PC-9 (cell line): ENCODE data around the gene GULP1.

Experiments used
- EZH2 ChIP-seq: fragments of 200-600 bp; sonication (generic); IDR thresholded peaks from 2 replicates; pipeline ENCODE4 v1.8.0; 2017; ENCODE audit warnings: antibody characterized with exemption, low read depth
- TF ChIP-seq, protein P1 (sequence below): fragments of 200-600 bp; sonication (generic); conservative IDR thresholded peaks from 2 replicates; pipeline ENCODE4 v1.6.1; 2017; ENCODE audit warnings: mixed run types, antibody characterized with exemption, mild to moderate bottlenecking, moderate library complexity

DNA sequence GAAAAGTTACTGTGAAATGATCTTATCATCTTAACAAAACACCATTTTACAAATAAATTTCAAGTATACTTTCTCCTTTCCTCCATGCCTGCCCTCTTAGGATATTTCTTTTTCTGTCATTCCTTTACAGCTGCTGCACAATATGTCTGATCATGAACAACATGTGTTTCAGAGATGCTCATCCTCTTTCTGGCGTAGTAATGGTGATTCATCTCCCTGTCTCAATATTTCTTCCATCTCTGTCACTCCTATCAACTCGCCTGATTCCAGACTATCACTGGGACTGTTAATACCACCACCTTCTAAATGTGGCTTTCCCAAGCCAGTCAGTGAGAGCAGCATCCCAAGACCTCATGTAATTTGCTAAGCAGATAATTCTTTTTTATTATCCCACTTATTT is 290.5 kb downstream of the GULP1 start:
- TF ChIP-seq, protein P1, sequence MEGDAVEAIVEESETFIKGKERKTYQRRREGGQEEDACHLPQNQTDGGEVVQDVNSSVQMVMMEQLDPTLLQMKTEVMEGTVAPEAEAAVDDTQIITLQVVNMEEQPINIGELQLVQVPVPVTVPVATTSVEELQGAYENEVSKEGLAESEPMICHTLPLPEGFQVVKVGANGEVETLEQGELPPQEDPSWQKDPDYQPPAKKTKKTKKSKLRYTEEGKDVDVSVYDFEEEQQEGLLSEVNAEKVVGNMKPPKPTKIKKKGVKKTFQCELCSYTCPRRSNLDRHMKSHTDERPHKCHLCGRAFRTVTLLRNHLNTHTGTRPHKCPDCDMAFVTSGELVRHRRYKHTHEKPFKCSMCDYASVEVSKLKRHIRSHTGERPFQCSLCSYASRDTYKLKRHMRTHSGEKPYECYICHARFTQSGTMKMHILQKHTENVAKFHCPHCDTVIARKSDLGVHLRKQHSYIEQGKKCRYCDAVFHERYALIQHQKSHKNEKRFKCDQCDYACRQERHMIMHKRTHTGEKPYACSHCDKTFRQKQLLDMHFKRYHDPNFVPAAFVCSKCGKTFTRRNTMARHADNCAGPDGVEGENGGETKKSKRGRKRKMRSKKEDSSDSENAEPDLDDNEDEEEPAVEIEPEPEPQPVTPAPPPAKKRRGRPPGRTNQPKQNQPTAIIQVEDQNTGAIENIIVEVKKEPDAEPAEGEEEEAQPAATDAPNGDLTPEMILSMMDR = no peak
- TF ChIP-seq EZH2 = no peak
